Progenitor cell of endocrine pancreas (in vitro differentiated cells): ENCODE data around the gene DDX41. TPM values are rescaled to one million over a fixed set of nuclear protein-coding genes. Genes with fewer than 3 reads are reported as not detected.
"Not testable (repeated sequence)": the region's sequence is repeated elsewhere in the genome, so short reads cannot be mapped to it uniquely, and the experiment has no call there.

ENCODE experiments used
- DNase-seq: peaks from one replicate; pipeline ENCODE4 v3.0.0; 2021; ENCODE audit warnings: low spot score; ENCODE audit not compliant: unreplicated experiment
- H3K27ac Mint-ChIP-seq: 2 replicates; pipeline ENCODE4 v1.8.0; 2021; ENCODE audit warnings: mild to moderate bottlenecking, moderate library complexity, mixed read lengths
- H3K27me3 Mint-ChIP-seq: 2 replicates; pipeline ENCODE4 v1.8.0; 2021; ENCODE audit warnings: mixed read lengths
- H3K36me3 Mint-ChIP-seq: 2 replicates; pipeline ENCODE4 v1.8.0; 2022; ENCODE audit warnings: mixed read lengths; ENCODE audit not compliant: insufficient read depth
- H3K4me1 Mint-ChIP-seq: 2 replicates; pipeline ENCODE4 v1.8.0; 2021; ENCODE audit warnings: low read depth, mixed read lengths
- H3K4me3 Mint-ChIP-seq: 2 replicates; pipeline ENCODE4 v1.8.0; 2021; ENCODE audit warnings: low read depth, mild to moderate bottlenecking, moderate library complexity, mixed read lengths
- H3K9me3 Mint-ChIP-seq: 2 replicates; pipeline ENCODE4 v1.8.0; 2021; ENCODE audit warnings: low read depth, mixed read lengths
- CTCF ChIP-seq: fragments of 200-600 bp; sonication (generic); IDR thresholded peaks from one replicate; pipeline ENCODE4 v1.5.0; 2021; ENCODE audit warnings: antibody characterized with exemption, mild to moderate bottlenecking; ENCODE audit not compliant: unreplicated experiment
- total RNA-seq: library from RNA; stranded (reverse); gene quantifications from 2 replicates; pipeline ENCODE4 v1.2.1, GENCODE V29; 2021

Gene DDX41
- total RNA-seq, 1 donor from 2014 or later, result 93.1 TPM

GRCh38 chr5:177536386-177536785 is 19.6 kb upstream of the DDX41 start:
- Mint-ChIP-seq H3K27me3 (no peaks in the 10 kb centered on the region), H3K9me3 (no peaks in the 10 kb centered on the region), H3K27ac (no peak overlapping the region), H3K36me3 (peaks cover 17% of the 10 kb centered on the region), H3K4me1 (peaks cover 1% of the 10 kb centered on the region), H3K4me3 (no peak overlapping the region)
- DNase-seq, result no peak
- TF ChIP-seq CTCF, result no peak

- H3K9me3 Mint-ChIP-seq, result no peaks in the 10 kb centered on the region
- no peak for DNase-seq
- no peak for TF ChIP-seq CTCF
- H3K4me3 Mint-ChIP-seq, result no peak overlapping the region
- peaks cover 23% of the 10 kb centered on the region for H3K36me3 Mint-ChIP-seq
- peaks cover 1% of the 10 kb centered on the region for H3K4me1 Mint-ChIP-seq
- no peaks in the 10 kb centered on the region for H3K27me3 Mint-ChIP-seq
- peak overlapping the region; percentile 84 for H3K27ac Mint-ChIP-seq
Observed at GRCh38 chr5:177535125-177535524, 18.4 kb upstream of the DDX41 start.

GRCh38 chr5:177534433-177534832 is 17.7 kb upstream of the DDX41 start:
- H3K4me1 Mint-ChIP-seq, H3K27ac Mint-ChIP-seq, H3K9me3 Mint-ChIP-seq, H3K4me3 Mint-ChIP-seq, DNase-seq, H3K27me3 Mint-ChIP-seq: not testable (repeated sequence)
- peaks cover 25% of the 10 kb centered on the region for H3K36me3 Mint-ChIP-seq

GRCh38 chr5:177531209-177531940 is 14.6 kb upstream of the DDX41 start:
- no peak for TF ChIP-seq CTCF
- Mint-ChIP-seq H3K4me3 (no peak overlapping the region), H3K9me3 (no peaks in the 10 kb centered on the region), H3K36me3 (peaks cover 17% of the 10 kb centered on the region), H3K27me3 (no peaks in the 10 kb centered on the region), H3K27ac (no peak overlapping the region), H3K4me1 (no peaks in the 10 kb centered on the region)
- no peak for DNase-seq

GRCh38 chr5:177530638-177531037 is 13.9 kb upstream of the DDX41 start:
- no peak overlapping the region for H3K4me3 Mint-ChIP-seq
- no peaks in the 10 kb centered on the region for H3K4me1 Mint-ChIP-seq
- no peak overlapping the region for H3K27ac Mint-ChIP-seq
- H3K9me3 Mint-ChIP-seq, result no peaks in the 10 kb centered on the region
- no peak for DNase-seq
- H3K36me3 Mint-ChIP-seq, result peaks cover 17% of the 10 kb centered on the region
- no peak for TF ChIP-seq CTCF
- no peaks in the 10 kb centered on the region for H3K27me3 Mint-ChIP-seq
